Transverse colon (tissue), 4 donors: Measurements from ENCODE around the gene ZNF76.

Source experiments
- CTCF ChIP-seq, 5 experiments: fragments of 200-600 bp in 3 of 5; fragments of 450-650 bp in 2 of 5; sonication (generic) in 3 of 5; IDR thresholded peaks; 1 replicate in 2 of 5; 2 replicates in 3 of 5; pipeline ENCODE4 v1.5.1; 2016 to 2017; ENCODE audit warnings: antibody characterized with exemption in 5 of 5, inconsistent platforms in 3 of 5, mild to moderate bottlenecking in 2 of 5, moderate library complexity in 1 of 5
- EP300 ChIP-seq: sonication (generic); formaldehyde crosslinking; IDR thresholded peaks from one replicate; pipeline ENCODE4 v1.6.1; 2017; ENCODE audit warnings: antibody characterized with exemption, low read depth
- POLR2A ChIP-seq: fragments of 450-650 bp; IDR thresholded peaks from one replicate; pipeline ENCODE4 v1.6.1; 2016; ENCODE audit warnings: antibody characterized with exemption, mild to moderate bottlenecking, moderate library complexity
- POLR2AphosphoS5 ChIP-seq, 3 donors: sonication (generic); formaldehyde crosslinking; IDR thresholded peaks; one replicate each; pipeline ENCODE4 v1.6.1; 2016; ENCODE audit warnings: antibody characterized with exemption in 3 of 3

GRCh38 chr6:35267446-35267845 lies 7.9 kb downstream of the ZNF76 start:
- no peak for TF ChIP-seq CTCF (IDR thresholded peaks at IDR 0.05)
- TF ChIP-seq POLR2A, result no peak
- TF ChIP-seq POLR2AphosphoS5 (IDR thresholded peaks at IDR 0.05), result no peak
- no peak for TF ChIP-seq EP300
